Sigmoid colon (tissue), 4 donors: Measurements from ENCODE around the gene ECM1.

Experiments used
- CTCF ChIP-seq, 4 experiments: fragments of 450-650 bp in 3 of 4; fragments of 200-600 bp in 1 of 4; IDR thresholded peaks; one replicate each; pipeline ENCODE4 v1.5.1; 2016 to 2019; ENCODE audit warnings: antibody characterized with exemption in 4 of 4, mild to moderate bottlenecking in 3 of 4, moderate library complexity in 2 of 4
- EP300 ChIP-seq, 4 donors: sonication (generic); formaldehyde crosslinking; IDR thresholded peaks; one replicate each; pipeline ENCODE4 v1.6.1; 2017; ENCODE audit warnings: antibody characterized with exemption in 4 of 4

GRCh38 chr1:150551051-150551783 is 43.3 kb downstream of the ECM1 start:
- TF ChIP-seq CTCF (IDR thresholded peaks at IDR 0.05) (no peak), EP300 (IDR thresholded peaks at IDR 0.05) (no peak)
